ENCODE data around the gene MIPEP. TPM values are rescaled to one million over a fixed set of nuclear protein-coding genes. Genes with fewer than 3 reads are reported as not detected.

Gene MIPEP
- total RNA-seq, 1 experiment from 2014 or later = 18.6 TPM

- H3K79me2 ChIP-seq (ENCODE audit: low read depth) = no peaks in the 10 kb centered on the region
- H3K4me3 ChIP-seq = no peak overlapping the region
- no peak overlapping the region for H3K27ac ChIP-seq
- no peaks in the 10 kb centered on the region for H3K27me3 ChIP-seq (ENCODE audit: insufficient read depth, low read depth)
- TF ChIP-seq CTCF (conservative IDR thresholded peaks at IDR 0.05) (no peak), EZH2 (IDR thresholded peaks at IDR 0.05; ENCODE audit: low read depth) (no peak)
- no TSS peak for BruUV-seq (replicated peaks)
- H2AFZ ChIP-seq = no peak overlapping the region
- H3K4me1 ChIP-seq (replicated peaks; ENCODE audit: insufficient read depth) = no peaks in the 10 kb centered on the region
- ChIA-PET POLR2A (ENCODE audit: unreplicated experiment) (no interaction called here), CTCF (no interaction called here)
- no peaks in the 10 kb centered on the region for H4K20me1 ChIP-seq (ENCODE audit: insufficient read depth)
- H3K36me3 ChIP-seq (ENCODE audit: low read depth) = no peaks in the 10 kb centered on the region
- H3K4me2 ChIP-seq = no peak overlapping the region
- H3K9me3 ChIP-seq (ENCODE audit: insufficient read depth, low read depth) = no peaks in the 10 kb centered on the region
- H3F3A ChIP-seq (ENCODE audit: insufficient read depth, low read depth) = no peaks in the 10 kb centered on the region
- intact Hi-C loops (cut with micrococcal nuclease; ENCODE audit: unreplicated experiment) = no loop called here
- no peaks in the 10 kb centered on the region for H3K9me2 ChIP-seq (ENCODE audit: insufficient read depth)
- no peak for DNase-seq
Observed at GRCh38 chr13:23852351-23852750, 36.8 kb downstream of the MIPEP start.

- Histone ChIP-seq H3K27ac (no peak overlapping the region), H3K4me3 (no peak overlapping the region), H3K9me3 (ENCODE audit: insufficient read depth, low read depth) (no peaks in the 10 kb centered on the region), H3K4me2 (no peak overlapping the region), H2AFZ (no peak overlapping the region), H3F3A (ENCODE audit: insufficient read depth, low read depth) (no peaks in the 10 kb centered on the region), H3K4me1 (replicated peaks; ENCODE audit: insufficient read depth) (no peaks in the 10 kb centered on the region), H3K27me3 (ENCODE audit: insufficient read depth, low read depth) (no peaks in the 10 kb centered on the region), H3K79me2 (ENCODE audit: low read depth) (no peaks in the 10 kb centered on the region), H4K20me1 (ENCODE audit: insufficient read depth) (no peaks in the 10 kb centered on the region), H3K9me2 (ENCODE audit: insufficient read depth) (no peaks in the 10 kb centered on the region), H3K36me3 (ENCODE audit: low read depth) (no peaks in the 10 kb centered on the region)
- intact Hi-C loops (cut with micrococcal nuclease; ENCODE audit: unreplicated experiment) = no loop called here
- no TSS peak for BruUV-seq (replicated peaks)
- ChIA-PET POLR2A (ENCODE audit: unreplicated experiment) (no interaction called here), CTCF (no interaction called here)
- TF ChIP-seq EZH2 (IDR thresholded peaks at IDR 0.05; ENCODE audit: low read depth) = no peak
- peak in 1 of 2 experiments; percentile 16 for DNase-seq
Observed at GRCh38 chr13:23851106-23851505, 38.1 kb downstream of the MIPEP start.

DNA sequence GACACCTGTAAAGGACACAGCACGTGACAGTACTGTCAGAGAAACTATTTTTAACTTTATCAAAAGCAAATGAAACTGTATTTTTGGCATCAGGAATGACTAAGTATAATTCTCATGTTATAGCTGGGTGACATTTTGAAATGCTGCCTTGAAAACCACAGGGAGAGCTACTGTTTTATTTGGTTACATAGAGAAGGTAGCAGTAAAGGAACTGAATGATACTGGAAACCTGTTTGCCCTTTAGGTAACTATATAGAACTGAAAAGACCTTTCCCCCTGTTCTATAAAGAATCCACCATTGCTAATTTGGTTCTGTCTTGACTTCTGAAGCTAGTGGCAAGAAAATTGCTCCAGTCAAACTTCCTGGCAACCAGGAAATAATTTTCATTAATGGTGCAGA lies 39.1 kb downstream of the MIPEP start:
- no peaks in the 10 kb centered on the region for H4K20me1 ChIP-seq (ENCODE audit: insufficient read depth)
- no peaks in the 10 kb centered on the region for H3K4me1 ChIP-seq (replicated peaks; ENCODE audit: insufficient read depth)
- H3F3A ChIP-seq (ENCODE audit: insufficient read depth, low read depth) = no peaks in the 10 kb centered on the region
- no peak overlapping the region for H2AFZ ChIP-seq
- H3K9me2 ChIP-seq (ENCODE audit: insufficient read depth) = no peaks in the 10 kb centered on the region
- H3K27ac ChIP-seq = no peak overlapping the region
- H3K4me2 ChIP-seq = no peak overlapping the region
- POLR2A ChIA-PET (ENCODE audit: unreplicated experiment) = no interaction called here
- TF ChIP-seq EZH2 (IDR thresholded peaks at IDR 0.05; ENCODE audit: low read depth) (no peak), CTCF (conservative IDR thresholded peaks at IDR 0.05) (no peak)
- CTCF ChIA-PET = no interaction called here
- intact Hi-C loops (cut with micrococcal nuclease; ENCODE audit: unreplicated experiment) = no loop called here
- no peak overlapping the region for H3K4me3 ChIP-seq
- no peaks in the 10 kb centered on the region for H3K27me3 ChIP-seq (ENCODE audit: insufficient read depth, low read depth)
- H3K9me3 ChIP-seq (ENCODE audit: insufficient read depth, low read depth) = no peaks in the 10 kb centered on the region
- no peaks in the 10 kb centered on the region for H3K79me2 ChIP-seq (ENCODE audit: low read depth)
- DNase-seq = peak in 1 of 2 experiments; percentile 12
- BruUV-seq (replicated peaks) = no TSS peak
- H3K36me3 ChIP-seq (ENCODE audit: low read depth) = no peaks in the 10 kb centered on the region

DNA sequence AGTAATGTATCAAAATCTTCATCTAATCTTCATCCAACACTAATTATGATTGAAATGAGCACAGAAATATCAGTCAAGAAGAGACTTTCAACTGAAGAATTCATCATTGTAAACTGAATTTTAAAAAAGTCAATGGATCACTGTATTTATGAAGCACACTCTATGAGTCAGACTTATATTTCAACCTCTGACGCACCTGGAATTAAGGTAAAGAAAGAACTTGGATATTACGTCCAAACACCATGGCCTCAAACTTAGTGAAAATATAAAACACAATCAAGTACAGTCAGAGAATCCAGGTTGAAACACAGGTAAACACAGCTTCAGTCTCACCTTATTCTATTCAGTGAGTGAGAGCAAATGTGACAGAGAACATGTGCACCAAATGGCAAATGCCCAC lies 39.5 kb downstream of the MIPEP start:
- Histone ChIP-seq H3F3A (ENCODE audit: insufficient read depth, low read depth) (no peaks in the 10 kb centered on the region), H3K4me3 (no peak overlapping the region), H3K9me2 (ENCODE audit: insufficient read depth) (no peaks in the 10 kb centered on the region), H4K20me1 (ENCODE audit: insufficient read depth) (no peaks in the 10 kb centered on the region), H3K9me3 (ENCODE audit: insufficient read depth, low read depth) (no peaks in the 10 kb centered on the region), H2AFZ (no peak overlapping the region), H3K4me1 (replicated peaks; ENCODE audit: insufficient read depth) (no peaks in the 10 kb centered on the region), H3K79me2 (ENCODE audit: low read depth) (no peaks in the 10 kb centered on the region), H3K4me2 (no peak overlapping the region), H3K27me3 (ENCODE audit: insufficient read depth, low read depth) (no peaks in the 10 kb centered on the region), H3K36me3 (ENCODE audit: low read depth) (no peaks in the 10 kb centered on the region), H3K27ac (no peak overlapping the region)
- intact Hi-C loops (cut with micrococcal nuclease; ENCODE audit: unreplicated experiment) = no loop called here
- no TSS peak for BruUV-seq (replicated peaks)
- TF ChIP-seq CTCF (conservative IDR thresholded peaks at IDR 0.05) (no peak), EZH2 (IDR thresholded peaks at IDR 0.05; ENCODE audit: low read depth) (no peak)
- ChIA-PET CTCF (no interaction called here), POLR2A (ENCODE audit: unreplicated experiment) (no interaction called here)
- DNase-seq = peak in 1 of 2 experiments; percentile 10

All from PC-9 (cell line).